Upper lobe of right lung (tissue), 1 donor: ENCODE data around the gene MID2. TPM values are rescaled to one million over a fixed set of nuclear protein-coding genes. Genes with fewer than 3 reads are reported as not detected.
"Not testable (repeated sequence)": the region's sequence is repeated elsewhere in the genome, so short reads cannot be mapped to it uniquely, and the experiment has no call there.

ENCODE experiments used
- ATAC-seq: fragments of 200-7000 bp; cut with Tn5 transposase; one replicate; pipeline ENCODE4 v1.9.1; 2020; ENCODE audit warnings: mild to moderate bottlenecking, moderate library complexity
- DNase-seq: peaks from one replicate; pipeline ENCODE4 v3.0.0-alpha.2; 2020
- H3K27ac ChIP-seq: fragments of 200-600 bp; one replicate; pipeline ENCODE4 v1.8.0; 2022
- H3K27me3 ChIP-seq: fragments of 200-600 bp; one replicate; pipeline ENCODE4 v1.8.0; 2022; ENCODE audit warnings: mild to moderate bottlenecking
- H3K36me3 ChIP-seq: fragments of 200-600 bp; one replicate; pipeline ENCODE4 v1.8.0; 2022
- H3K4me1 ChIP-seq: fragments of 200-600 bp; one replicate; pipeline ENCODE4 v1.8.0; 2022
- H3K4me3 ChIP-seq: fragments of 200-600 bp; one replicate; pipeline ENCODE4 v1.8.0; 2022; ENCODE audit warnings: mild to moderate bottlenecking
- H3K9me3 ChIP-seq: fragments of 200-600 bp; one replicate; pipeline ENCODE4 v1.8.0; 2022
- CTCF ChIP-seq: fragments of 200-600 bp; IDR thresholded peaks from one replicate; pipeline ENCODE4 v1.8.0; 2022; ENCODE audit warnings: antibody characterized with exemption
- intact Hi-C: fragments of 100-400 bp; cut with DNase I; formaldehyde crosslinking; loops from one replicate; pipeline ENCODE4 v1.11.0; 2022
- total RNA-seq: library from RNA; stranded (reverse); fragmentation: NEBNext Ultra II Directional; extraction: Animal tissue kit (Norgen Biotek cat#: 25700); gene quantifications from one replicate; pipeline ENCODE4 v1.2.1, GENCODE V29; 2021
- donor health status: DM: no; HTN: yes; CAD: no; lungs with severe emphysema.

Gene MID2
- total RNA-seq, 1 donor from 2014 or later: 25.2 TPM

GRCh38 chrX:107935664-107936433 is 110.2 kb downstream of the MID2 start:
- Histone ChIP-seq H3K4me3 (no peak overlapping the region), H3K9me3 (no peaks in the 10 kb centered on the region), H3K36me3 (no peaks in the 10 kb centered on the region), H3K27me3 (no peaks in the 10 kb centered on the region), H3K4me1 (no peaks in the 10 kb centered on the region), H3K27ac (no peak overlapping the region)
- intact Hi-C loops: no loop called here
- ATAC-seq: no peak
- no peak for TF ChIP-seq CTCF
- DNase-seq: no peak

- no peak for TF ChIP-seq CTCF
- Histone ChIP-seq H3K27ac (no peak overlapping the region), H3K9me3 (no peaks in the 10 kb centered on the region), H3K4me1 (no peaks in the 10 kb centered on the region), H3K36me3 (no peaks in the 10 kb centered on the region), H3K27me3 (no peaks in the 10 kb centered on the region), H3K4me3 (no peak overlapping the region)
- ATAC-seq (no peak), DNase-seq (no peak)
- intact Hi-C loops: no loop called here
Observed at GRCh38 chrX:107936434-107936730, 110.7 kb downstream of the MID2 start.

GRCh38 chrX:107940095-107940494 is 114.4 kb downstream of the MID2 start:
- Histone ChIP-seq H3K4me1 (no peaks in the 10 kb centered on the region), H3K36me3 (no peaks in the 10 kb centered on the region), H3K4me3 (no peak overlapping the region), H3K27ac (no peak overlapping the region), H3K9me3 (no peaks in the 10 kb centered on the region), H3K27me3 (no peaks in the 10 kb centered on the region)
- no peak for DNase-seq
- no peak for TF ChIP-seq CTCF
- no peak for ATAC-seq
- intact Hi-C loops: no loop called here

- H3K4me3 ChIP-seq, H3K27me3 ChIP-seq, ATAC-seq, H3K27ac ChIP-seq, DNase-seq, H3K36me3 ChIP-seq, H3K4me1 ChIP-seq, intact Hi-C loops, H3K9me3 ChIP-seq: not testable (repeated sequence)
Observed at GRCh38 chrX:107955337-107955736, 129.7 kb downstream of the MID2 start.

- no peaks in the 10 kb centered on the region for H3K36me3 ChIP-seq
- intact Hi-C loops: no loop called here
- no peak for TF ChIP-seq CTCF
- H3K4me3 ChIP-seq: no peak overlapping the region
- H3K27ac ChIP-seq: no peak overlapping the region
- no peaks in the 10 kb centered on the region for H3K9me3 ChIP-seq
- ATAC-seq: no peak
- H3K4me1 ChIP-seq: no peaks in the 10 kb centered on the region
- no peaks in the 10 kb centered on the region for H3K27me3 ChIP-seq
- DNase-seq: no peak
Observed at GRCh38 chrX:107968623-107969022, 143.0 kb downstream of the MID2 start.

- no peaks in the 10 kb centered on the region for H3K4me1 ChIP-seq
- ATAC-seq: no peak
Observed at GRCh38 chrX:107970073-107970472, 144.4 kb downstream of the MID2 start.

More at GRCh38 chrX:107970073-107970472, 144.4 kb downstream of the MID2 start:
- Histone ChIP-seq H3K4me3 (no peak overlapping the region), H3K27me3 (no peaks in the 10 kb centered on the region), H3K36me3 (no peaks in the 10 kb centered on the region), H3K27ac (no peak overlapping the region), H3K9me3 (no peaks in the 10 kb centered on the region)
- intact Hi-C loops: no loop called here
- DNase-seq: no peak
- no peak for TF ChIP-seq CTCF
